DOHH2 (cell line): ENCODE measurements around the gene SEMA3D.

Experiments used
- H3F3A ChIP-seq: fragments of 200-600 bp; sonication (generic), shearing (Covaris generic); 2 replicates; pipeline ENCODE4 v1.6.0; 2016; ENCODE audit warnings: antibody characterized with exemption, mild to moderate bottlenecking; ENCODE audit not compliant: control insufficient read depth, insufficient read depth
- H3K27ac ChIP-seq: fragments of 200-600 bp; sonication (generic); 2 replicates; pipeline ENCODE4 v1.5.1; 2014; ENCODE audit warnings: low read depth, mild to moderate bottlenecking, low read length, moderate library complexity
- H3K27me3 ChIP-seq: fragments of 200-600 bp; sonication (generic); 2 replicates; pipeline ENCODE4 v1.6.1; 2014; ENCODE audit warnings: mild to moderate bottlenecking, low read length, mixed read lengths; ENCODE audit not compliant: control insufficient read depth
- H3K36me3 ChIP-seq: fragments of 200-600 bp; sonication (generic); 2 replicates; pipeline ENCODE4 v1.6.1; 2014; ENCODE audit warnings: mild to moderate bottlenecking, low read length, moderate library complexity, mixed read lengths; ENCODE audit not compliant: control insufficient read depth
- H3K4me1 ChIP-seq: fragments of 200-600 bp; sonication (generic); 2 replicates; pipeline ENCODE4 v1.6.1; 2014; ENCODE audit warnings: mild to moderate bottlenecking, low read length, mixed read lengths; ENCODE audit not compliant: control insufficient read depth
- H3K4me2 ChIP-seq: fragments of 200-600 bp; sonication (generic); 2 replicates; pipeline ENCODE4 v1.6.0; 2014; ENCODE audit warnings: mild to moderate bottlenecking, low read length, moderate library complexity
- H3K4me3 ChIP-seq: fragments of 200-600 bp; sonication (generic); 2 replicates; pipeline ENCODE4 v1.5.1; 2014; ENCODE audit warnings: mild to moderate bottlenecking, low read length, mixed read lengths
- H3K79me2 ChIP-seq: fragments of 200-600 bp; sonication (generic); 2 replicates; pipeline ENCODE4 v1.6.1; 2014; ENCODE audit warnings: mild to moderate bottlenecking, low read length, mixed read lengths; ENCODE audit not compliant: control insufficient read depth
- H3K9me2 ChIP-seq: fragments of 200-600 bp; sonication (generic); replicated peaks from 2 replicates; pipeline ENCODE4 v1.6.1; 2014; ENCODE audit warnings: mild to moderate bottlenecking, low read length, mixed read lengths; ENCODE audit not compliant: control insufficient read depth
- H3K9me3 ChIP-seq: fragments of 200-600 bp; sonication (generic); 2 replicates; pipeline ENCODE4 v1.6.1; 2014; ENCODE audit warnings: antibody characterized with exemption, low read length, mixed read lengths; ENCODE audit not compliant: control insufficient read depth, insufficient read depth
- H4K20me1 ChIP-seq: fragments of 200-600 bp; sonication (generic); 2 replicates; pipeline ENCODE4 v1.6.0; 2014; ENCODE audit warnings: low read depth, mild to moderate bottlenecking, antibody characterized with exemption, low read length, moderate library complexity; ENCODE audit not compliant: control insufficient read depth, insufficient read depth
- CTCF ChIP-seq: fragments of 200-600 bp; sonication (generic); IDR thresholded peaks from one replicate; pipeline ENCODE4 v1.5.1; 2014; ENCODE audit warnings: antibody characterized with exemption, mild to moderate bottlenecking, low read depth, low read length; ENCODE audit not compliant: poor library complexity, severe bottlenecking
- EZH2phosphoT487 ChIP-seq: fragments of 200-600 bp; sonication (generic); IDR thresholded peaks from 2 replicates; pipeline ENCODE4 v1.6.1; 2017; ENCODE audit warnings: borderline replicate concordance, mild to moderate bottlenecking, antibody characterized with exemption, low read length, moderate library complexity, mixed read lengths

SEMA3D gene

GRCh38 chr7:85065306-85065705, 121.5 kb downstream of the SEMA3D start:
- no peak for TF ChIP-seq CTCF
- TF ChIP-seq EZH2phosphoT487: no peak
- no peaks in the 10 kb centered on the region for H3K4me1 ChIP-seq
- no peaks in the 10 kb centered on the region for H4K20me1 ChIP-seq
- no peaks in the 10 kb centered on the region for H3K27me3 ChIP-seq
- H3K79me2 ChIP-seq: no peaks in the 10 kb centered on the region
- no peaks in the 10 kb centered on the region for H3K9me3 ChIP-seq
- no peaks in the 10 kb centered on the region; the same call in 1 of the 2 replicates for H3K9me2 ChIP-seq
- no peak overlapping the region for H3K27ac ChIP-seq
- H3F3A ChIP-seq: no peaks in the 10 kb centered on the region
- H3K36me3 ChIP-seq: no peaks in the 10 kb centered on the region
- H3K4me3 ChIP-seq: no peak overlapping the region
- no peak overlapping the region for H3K4me2 ChIP-seq

- Histone ChIP-seq H3K4me2 (no peak overlapping the region), H3F3A (no peaks in the 10 kb centered on the region), H3K4me3 (no peak overlapping the region), H3K27me3 (no peaks in the 10 kb centered on the region), H3K4me1 (no peaks in the 10 kb centered on the region), H3K36me3 (no peaks in the 10 kb centered on the region), H4K20me1 (no peaks in the 10 kb centered on the region), H3K9me2 (no peaks in the 10 kb centered on the region), H3K9me3 (no peaks in the 10 kb centered on the region), H3K27ac (no peak overlapping the region), H3K79me2 (no peaks in the 10 kb centered on the region)
- TF ChIP-seq CTCF (no peak), EZH2phosphoT487 (no peak)
These were observed 124.2 kb downstream of the SEMA3D start for GRCh38 chr7:85062651-85063050.

GRCh38 chr7:85061456-85061855, 125.4 kb downstream of the SEMA3D start:
- no peak overlapping the region for H3K27ac ChIP-seq
- no peak for TF ChIP-seq EZH2phosphoT487
- TF ChIP-seq CTCF: no peak
- H3K9me3 ChIP-seq: no peaks in the 10 kb centered on the region
- no peaks in the 10 kb centered on the region for H3K9me2 ChIP-seq
- H3K27me3 ChIP-seq: no peaks in the 10 kb centered on the region
- no peaks in the 10 kb centered on the region for H3K4me1 ChIP-seq
- no peaks in the 10 kb centered on the region for H3K79me2 ChIP-seq
- H3K4me2 ChIP-seq: no peak overlapping the region
- no peak overlapping the region for H3K4me3 ChIP-seq
- no peaks in the 10 kb centered on the region for H4K20me1 ChIP-seq
- no peaks in the 10 kb centered on the region for H3K36me3 ChIP-seq
- H3F3A ChIP-seq: no peaks in the 10 kb centered on the region

GRCh38 chr7:85060696-85061095, 126.2 kb downstream of the SEMA3D start:
- H3K9me2 ChIP-seq: no peaks in the 10 kb centered on the region
- H3K36me3 ChIP-seq: no peaks in the 10 kb centered on the region
- H3K9me3 ChIP-seq: no peaks in the 10 kb centered on the region
- H3K4me2 ChIP-seq: no peak overlapping the region
- H3K79me2 ChIP-seq: no peaks in the 10 kb centered on the region
- no peaks in the 10 kb centered on the region for H3K4me1 ChIP-seq
- no peaks in the 10 kb centered on the region for H3F3A ChIP-seq
- no peaks in the 10 kb centered on the region for H4K20me1 ChIP-seq
- H3K27me3 ChIP-seq: no peaks in the 10 kb centered on the region
- H3K4me3 ChIP-seq: no peak overlapping the region
- H3K27ac ChIP-seq: no peak overlapping the region
- TF ChIP-seq CTCF (no peak), EZH2phosphoT487 (no peak)
